ENCODE results near the gene GOLM1.

- TF ChIP-seq CTCF (IDR thresholded peaks at IDR 0.05), result no peak
- no peak for TF ChIP-seq POLR2A (IDR thresholded peaks at IDR 0.05)
These were observed 53.7 kb downstream of the GOLM1 start for GRCh38 chr9:86045654-86046053.
